Stimulated activated CD8-positive, alpha-beta memory T cell treated with anti-CD3 and anti-CD28 coated beads, Interleukin-4, amount 100 ng/mL, for 48 hours (primary cell): ENCODE data around the gene KLC1.

Experiments used
- DNase-seq: peaks from one replicate; pipeline ENCODE4 v3.0.0-alpha.2; 2020

Gene KLC1

DNA sequence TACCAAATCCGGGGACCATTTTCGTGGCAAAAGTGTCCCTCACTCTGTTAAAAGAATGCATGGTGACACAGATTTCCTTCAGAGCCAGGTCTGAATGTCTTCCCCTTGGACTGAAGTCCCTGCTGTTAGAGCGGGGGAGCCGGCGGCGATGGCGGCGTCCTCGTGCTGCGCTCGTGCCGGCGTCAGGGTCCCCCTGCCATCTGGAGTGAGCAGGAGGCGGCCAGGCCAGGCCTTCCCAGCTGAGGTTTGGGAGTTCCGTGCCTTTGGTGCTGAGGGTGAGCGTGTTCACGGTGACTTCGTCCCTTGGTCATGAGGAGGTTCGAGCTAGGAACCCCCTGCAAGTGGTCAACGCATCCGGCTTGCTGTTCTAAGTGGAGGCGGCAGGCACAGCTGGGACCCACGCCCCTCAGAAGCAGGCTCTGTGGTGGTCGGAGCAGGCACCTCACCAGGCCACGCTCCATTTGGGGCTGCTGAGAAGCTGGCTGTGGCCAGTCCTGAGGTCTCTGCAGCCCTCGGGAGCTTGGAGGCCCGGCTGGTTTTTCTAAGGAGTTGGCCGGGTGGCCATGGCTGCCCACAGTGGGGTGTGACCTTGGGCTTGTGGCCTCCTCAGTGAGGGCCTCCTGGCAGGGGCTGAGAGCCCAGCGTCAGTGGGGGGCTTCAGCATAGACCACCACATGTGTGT lies 96.1 kb downstream of the KLC1 start:
- DNase-seq: no peak

- DNase-seq: no peak
These were observed 96.9 kb downstream of the KLC1 start for GRCh38 chr14:103725739-103726395.

- DNase-seq: no peak
These were observed 97.5 kb downstream of the KLC1 start for GRCh38 chr14:103726474-103726873.

DNA sequence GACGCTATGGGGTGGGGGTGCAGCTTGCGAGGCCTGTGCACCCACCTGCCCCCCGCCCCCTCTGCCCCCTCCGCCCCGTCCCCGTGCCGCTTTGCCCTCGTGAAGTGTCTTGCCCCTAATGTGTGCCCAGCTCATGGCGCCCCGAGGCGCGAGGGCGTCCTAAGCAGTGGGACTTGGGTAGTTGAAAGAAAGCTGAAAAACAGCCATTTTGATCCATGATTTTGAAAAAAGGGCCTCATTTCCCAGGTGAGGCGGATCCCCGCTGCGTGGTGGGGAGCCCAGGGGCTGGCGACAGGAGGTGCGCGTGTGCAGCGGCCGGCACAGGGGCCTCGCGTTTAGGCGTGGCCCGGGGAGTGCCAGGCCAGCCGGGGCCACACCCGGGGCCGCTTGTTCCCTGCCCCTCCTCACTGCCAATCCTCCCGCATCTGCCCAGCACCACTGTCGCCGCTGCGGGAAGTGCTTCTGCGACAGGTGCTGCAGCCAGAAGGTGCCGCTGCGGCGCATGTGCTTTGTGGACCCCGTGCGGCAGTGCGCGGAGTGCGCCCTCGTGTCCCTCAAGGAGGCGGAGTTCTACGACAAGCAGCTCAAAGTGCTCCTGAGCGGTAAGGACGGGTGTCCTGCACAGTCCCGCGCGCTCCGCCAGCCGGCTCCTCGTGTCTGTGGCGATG lies 98.4 kb downstream of the KLC1 start:
- no peak for DNase-seq

- no peak for DNase-seq
These were observed 99.1 kb downstream of the KLC1 start for GRCh38 chr14:103728141-103728540.

GRCh38 chr14:103728721-103729120 lies 99.7 kb downstream of the KLC1 start:
- no peak for DNase-seq

GRCh38 chr14:103729496-103730448 lies 100.8 kb downstream of the KLC1 start:
- no peak for DNase-seq

DNA sequence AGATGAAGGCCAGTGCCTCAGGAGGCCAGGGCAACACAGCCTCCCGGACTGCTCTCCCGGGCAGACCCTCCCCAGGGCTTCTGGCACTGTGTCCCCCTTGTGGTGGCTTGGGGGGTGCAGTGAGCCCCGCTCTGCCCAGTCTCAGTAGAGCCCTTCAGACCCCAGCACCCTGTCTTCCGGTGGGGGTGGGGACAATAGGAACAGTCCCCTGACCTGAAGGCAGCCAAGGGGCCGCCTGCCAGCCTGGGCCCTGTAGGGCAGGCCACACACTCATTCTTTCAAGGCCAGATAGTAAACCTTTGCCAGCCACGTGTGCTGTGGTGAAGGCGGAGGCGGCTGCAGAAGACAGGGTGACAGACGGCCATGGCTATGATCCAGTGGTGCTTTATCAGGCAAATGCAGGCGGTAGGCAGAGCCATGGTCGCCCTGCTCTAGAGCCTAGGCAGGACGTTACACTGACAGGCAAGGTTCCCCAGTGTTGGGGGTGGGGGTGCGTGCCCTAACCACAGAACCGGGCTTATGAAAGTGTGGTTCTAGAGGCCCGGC lies 101.6 kb downstream of the KLC1 start:
- DNase-seq: no peak

- no peak for DNase-seq
These were observed 102.5 kb downstream of the KLC1 start for GRCh38 chr14:103731481-103731880.

GRCh38 chr14:103731916-103732867 lies 103.2 kb downstream of the KLC1 start:
- DNase-seq: no peak

- DNase-seq: no peak
These were observed 104.0 kb downstream of the KLC1 start for GRCh38 chr14:103732868-103733620.

DNA sequence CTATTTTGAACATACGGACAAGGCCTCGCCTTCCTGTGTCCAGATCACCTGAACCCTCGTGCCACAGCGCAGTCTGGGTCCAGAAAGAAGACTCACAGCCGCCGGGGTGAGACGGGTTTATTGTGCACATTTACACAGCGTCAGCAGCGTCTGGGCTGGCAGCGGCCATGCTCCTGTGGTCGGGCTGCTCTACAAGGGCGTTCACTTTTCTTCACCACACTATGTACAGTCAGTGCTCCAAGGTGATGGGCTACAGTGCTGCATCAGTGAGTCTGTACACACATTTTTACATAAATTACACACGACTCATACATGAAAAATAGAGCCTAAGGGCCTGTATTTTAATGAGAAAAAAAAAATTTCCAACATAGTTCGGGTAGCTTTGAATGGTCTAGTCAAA lies 104.6 kb downstream of the KLC1 start:
- no peak for DNase-seq

- no peak for DNase-seq
These were observed 105.3 kb downstream of the KLC1 start for GRCh38 chr14:103734081-103734888.

DNA sequence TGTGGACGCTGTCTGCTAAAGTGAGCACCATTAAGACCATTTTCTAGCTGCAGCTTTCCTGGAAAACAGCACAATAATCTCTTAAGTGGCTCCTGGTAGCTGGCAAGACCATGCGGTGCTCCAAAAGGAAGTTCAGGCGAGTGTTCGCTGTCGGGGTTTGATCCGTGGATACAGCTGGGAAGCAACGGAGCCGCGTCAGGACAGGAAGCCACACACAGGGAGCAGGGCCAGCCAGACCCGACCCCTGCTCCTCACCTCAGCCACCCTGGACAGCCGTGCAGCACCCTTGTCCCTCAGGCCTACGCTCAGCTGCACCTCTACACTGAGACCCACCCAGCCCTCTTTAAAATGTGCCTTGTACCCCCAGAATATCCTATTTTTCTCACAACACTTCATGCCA lies 106.0 kb downstream of the KLC1 start:
- DNase-seq: no peak

GRCh38 chr14:103735439-103735814 lies 106.4 kb downstream of the KLC1 start:
- no peak for DNase-seq

GRCh38 chr14:103735815-103736545 lies 107.0 kb downstream of the KLC1 start:
- no peak for DNase-seq

- no peak for DNase-seq
These were observed 107.8 kb downstream of the KLC1 start for GRCh38 chr14:103736546-103737431.

DNA sequence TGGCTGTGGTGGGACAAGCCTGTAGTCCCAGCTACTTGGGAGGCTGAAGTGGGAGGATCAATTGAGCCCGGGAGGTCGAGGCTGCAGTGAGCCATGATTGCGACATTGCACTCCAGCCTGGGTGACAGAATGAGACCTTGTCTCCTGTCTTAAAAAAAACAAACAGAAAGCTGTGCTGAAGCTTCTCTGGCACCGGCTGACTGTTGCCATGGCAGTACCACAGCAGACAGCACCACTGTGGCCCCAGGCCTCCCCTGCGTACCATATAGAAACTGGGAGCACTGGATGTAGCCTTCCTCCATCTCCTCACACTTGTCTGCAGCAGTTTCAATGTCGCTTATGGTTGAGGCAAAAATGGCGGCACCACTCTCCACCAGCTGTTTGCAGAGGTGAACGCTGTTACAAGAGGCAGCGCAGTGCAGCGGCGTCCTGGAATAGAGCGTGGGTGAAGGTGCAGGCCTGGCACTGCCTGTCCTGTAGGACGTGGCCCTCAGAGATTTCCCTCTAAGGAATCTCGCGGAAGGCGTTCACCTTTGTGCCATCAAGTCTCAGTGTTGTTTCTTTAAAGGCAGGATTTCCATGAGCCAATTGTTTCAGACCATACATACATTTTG lies 108.5 kb downstream of the KLC1 start:
- no peak for DNase-seq
